Measurements from ENCODE around the gene LXN. TPM values are rescaled to one million over a fixed set of nuclear protein-coding genes. Genes with fewer than 3 reads are reported as not detected.

The LXN gene
- total RNA-seq, 2 donors from 2014 or later, result 8.8 to 10.0 TPM

- Mint-ChIP-seq H3K4me3 (peak within 1 kb of the TSS; percentile 98), H3K9me3 (peaks cover 7% of the 10 kb centered on the region), H3K27ac (peak within 1 kb of the TSS; percentile 97), H3K4me1 (peaks cover 5% of the 10 kb centered on the region), H3K36me3 (ENCODE audit: low read depth) (peaks cover 23% of the 10 kb centered on the region), H3K27me3 (ENCODE audit: insufficient read depth) (peaks cover 2% of the 10 kb centered on the region)
- H3K9ac ChIP-seq (ENCODE audit: extremely low read depth, low read length, poor library complexity, severe bottlenecking), result peak within 1 kb of the TSS; percentile 72
- TF ChIP-seq, protein P1, sequence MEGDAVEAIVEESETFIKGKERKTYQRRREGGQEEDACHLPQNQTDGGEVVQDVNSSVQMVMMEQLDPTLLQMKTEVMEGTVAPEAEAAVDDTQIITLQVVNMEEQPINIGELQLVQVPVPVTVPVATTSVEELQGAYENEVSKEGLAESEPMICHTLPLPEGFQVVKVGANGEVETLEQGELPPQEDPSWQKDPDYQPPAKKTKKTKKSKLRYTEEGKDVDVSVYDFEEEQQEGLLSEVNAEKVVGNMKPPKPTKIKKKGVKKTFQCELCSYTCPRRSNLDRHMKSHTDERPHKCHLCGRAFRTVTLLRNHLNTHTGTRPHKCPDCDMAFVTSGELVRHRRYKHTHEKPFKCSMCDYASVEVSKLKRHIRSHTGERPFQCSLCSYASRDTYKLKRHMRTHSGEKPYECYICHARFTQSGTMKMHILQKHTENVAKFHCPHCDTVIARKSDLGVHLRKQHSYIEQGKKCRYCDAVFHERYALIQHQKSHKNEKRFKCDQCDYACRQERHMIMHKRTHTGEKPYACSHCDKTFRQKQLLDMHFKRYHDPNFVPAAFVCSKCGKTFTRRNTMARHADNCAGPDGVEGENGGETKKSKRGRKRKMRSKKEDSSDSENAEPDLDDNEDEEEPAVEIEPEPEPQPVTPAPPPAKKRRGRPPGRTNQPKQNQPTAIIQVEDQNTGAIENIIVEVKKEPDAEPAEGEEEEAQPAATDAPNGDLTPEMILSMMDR (conservative IDR thresholded peaks at IDR 0.05), result peak; percentile 85
- no peaks in the 10 kb centered on the region for H3K4me1 ChIP-seq (ENCODE audit: control insufficient read depth, insufficient read depth, low read length)
- H3K9me3 ChIP-seq (ENCODE audit: control insufficient read depth, low read length), result no peaks in the 10 kb centered on the region
- H3K27ac ChIP-seq (ENCODE audit: low read depth, low read length), result peak within 1 kb of the TSS; percentile 83
- DNase-seq, result peak; percentile 95
- WGBS, 2 experiments (ENCODE audit: insufficient coverage in 1 of 2, insufficient read length in 1 of 2), result 1% methylated on average over 13 to 42 of the region's 42 CpGs
- H3K27me3 ChIP-seq (ENCODE audit: control insufficient read depth, insufficient read depth, low read length, poor library complexity, severe bottlenecking), result no peaks in the 10 kb centered on the region
- peak within 1 kb of the TSS; percentile 99 for H3K4me3 ChIP-seq (ENCODE audit: low read length)
- peaks cover 32% of the 10 kb centered on the region for H3K36me3 ChIP-seq (ENCODE audit: control insufficient read depth, insufficient read depth, low read length)
These were observed 28.0 kb downstream of the LXN start, which contains the start of gene GFM1 for GRCh38 chr3:158644345-158644908. Gene GFM1, plus strand, starts transcription at chr3:158644527. Its CDS starts 108 bp downstream, at chr3:158644635.

DNA sequence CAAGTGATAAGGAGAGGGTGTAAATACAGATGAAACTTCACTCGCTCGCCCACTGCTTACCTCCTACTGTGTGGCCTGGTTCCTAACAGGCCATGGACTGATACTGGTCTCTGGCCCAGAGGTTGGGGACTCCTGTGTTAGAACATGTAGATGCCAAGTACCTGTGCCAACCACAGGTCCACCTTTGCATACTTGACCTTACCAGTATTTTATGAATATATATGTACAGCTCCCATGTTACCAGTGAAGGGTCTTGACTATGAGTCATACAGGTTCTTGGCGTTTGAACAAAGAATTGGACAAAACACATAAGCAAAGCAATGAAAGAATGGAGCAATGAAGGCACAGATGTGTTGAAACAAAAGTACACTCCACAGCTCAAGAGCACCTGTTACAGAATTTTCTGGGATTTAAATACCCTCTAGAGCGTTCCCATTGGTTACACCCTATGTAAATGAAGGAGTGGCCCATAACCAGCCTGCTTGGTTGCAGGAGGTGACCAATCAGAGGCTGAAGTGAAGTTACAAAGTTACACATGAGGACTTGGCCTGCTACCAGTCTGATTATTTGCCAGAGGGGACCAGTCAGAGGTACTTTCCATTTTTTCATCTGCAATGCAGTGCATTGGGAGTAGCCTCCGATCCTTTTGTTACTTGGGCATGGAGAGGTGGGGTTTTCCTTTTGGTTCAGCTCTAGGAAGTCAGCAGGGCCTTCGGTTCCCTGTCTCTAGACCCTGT lies 29.8 kb downstream of the LXN start:
- Histone ChIP-seq H3K27ac (ENCODE audit: low read depth, low read length) (no peak overlapping the region), H3K4me1 (ENCODE audit: control insufficient read depth, insufficient read depth, low read length) (no peaks in the 10 kb centered on the region), H3K9ac (ENCODE audit: extremely low read depth, low read length, poor library complexity, severe bottlenecking) (no peak overlapping the region), H3K9me3 (ENCODE audit: control insufficient read depth, low read length) (no peaks in the 10 kb centered on the region), H3K36me3 (ENCODE audit: control insufficient read depth, insufficient read depth, low read length) (peaks cover 18% of the 10 kb centered on the region), H3K27me3 (ENCODE audit: control insufficient read depth, insufficient read depth, low read length, poor library complexity, severe bottlenecking) (no peaks in the 10 kb centered on the region), H3K4me3 (ENCODE audit: low read length) (no peak overlapping the region)
- peaks cover 5% of the 10 kb centered on the region for H3K4me1 Mint-ChIP-seq
- H3K4me3 Mint-ChIP-seq, result no peak overlapping the region
- H3K27me3 Mint-ChIP-seq (ENCODE audit: insufficient read depth), result peaks cover 2% of the 10 kb centered on the region
- H3K27ac Mint-ChIP-seq, result no peak overlapping the region
- peaks cover 11% of the 10 kb centered on the region for H3K36me3 Mint-ChIP-seq (ENCODE audit: low read depth)
- WGBS, 2 experiments (ENCODE audit: insufficient coverage in 1 of 2, insufficient read length in 1 of 2), result 74 to 94% methylated on average over 2 to 6 of the region's 6 CpGs
- DNase-seq, result no peak
- H3K9me3 Mint-ChIP-seq, result peaks cover 7% of the 10 kb centered on the region
- TF ChIP-seq, protein P1 (conservative IDR thresholded peaks at IDR 0.05), result no peak

GRCh38 chr3:158642005-158642404 lies 30.4 kb downstream of the LXN start:
- 83 to 98% methylated on average over 1 to 7 of the region's 7 CpGs for WGBS, 2 experiments (ENCODE audit: insufficient coverage in 1 of 2, insufficient read length in 1 of 2)
- Histone ChIP-seq H3K27ac (ENCODE audit: low read depth, low read length) (no peak overlapping the region), H3K9me3 (ENCODE audit: control insufficient read depth, low read length) (no peaks in the 10 kb centered on the region), H3K4me1 (ENCODE audit: control insufficient read depth, insufficient read depth, low read length) (no peaks in the 10 kb centered on the region), H3K4me3 (ENCODE audit: low read length) (no peak overlapping the region), H3K27me3 (ENCODE audit: control insufficient read depth, insufficient read depth, low read length, poor library complexity, severe bottlenecking) (no peaks in the 10 kb centered on the region), H3K36me3 (ENCODE audit: control insufficient read depth, insufficient read depth, low read length) (peaks cover 12% of the 10 kb centered on the region), H3K9ac (ENCODE audit: extremely low read depth, low read length, poor library complexity, severe bottlenecking) (no peak overlapping the region)
- peaks cover 4% of the 10 kb centered on the region for H3K36me3 Mint-ChIP-seq (ENCODE audit: low read depth)
- TF ChIP-seq, protein P1 (conservative IDR thresholded peaks at IDR 0.05), result no peak
- no peak overlapping the region for H3K4me3 Mint-ChIP-seq
- DNase-seq, result no peak
- H3K27ac Mint-ChIP-seq, result no peak overlapping the region
- H3K9me3 Mint-ChIP-seq, result peaks cover 7% of the 10 kb centered on the region
- H3K4me1 Mint-ChIP-seq, result peaks cover 5% of the 10 kb centered on the region
- H3K27me3 Mint-ChIP-seq (ENCODE audit: insufficient read depth), result peaks cover 2% of the 10 kb centered on the region
